ENCODE data around the gene CADM2.
A peak's percentile ranks its signal among the peaks of the same experiment; 100 is the strongest.

Gene CADM2

DNA sequence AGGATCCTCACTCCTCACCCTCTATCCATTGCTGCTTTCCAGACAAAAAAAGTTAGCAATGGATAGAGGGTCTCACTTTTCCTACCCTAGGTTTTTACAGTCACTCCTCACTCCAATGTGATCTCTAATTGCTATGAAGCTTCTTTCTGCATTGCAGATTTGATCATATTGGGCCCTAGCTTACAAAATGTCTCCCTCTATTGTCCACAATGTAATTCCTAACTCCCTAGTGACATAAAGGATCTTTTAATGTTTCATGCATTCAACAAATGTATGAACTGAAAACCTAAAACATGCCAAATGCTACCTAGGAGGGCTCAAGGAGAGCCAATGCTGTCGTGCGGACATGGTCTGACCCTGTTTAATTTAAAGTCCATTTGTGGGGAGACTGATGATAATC is 234.8 kb downstream of the CADM2 start:
- DNase-seq = no peak

DNA sequence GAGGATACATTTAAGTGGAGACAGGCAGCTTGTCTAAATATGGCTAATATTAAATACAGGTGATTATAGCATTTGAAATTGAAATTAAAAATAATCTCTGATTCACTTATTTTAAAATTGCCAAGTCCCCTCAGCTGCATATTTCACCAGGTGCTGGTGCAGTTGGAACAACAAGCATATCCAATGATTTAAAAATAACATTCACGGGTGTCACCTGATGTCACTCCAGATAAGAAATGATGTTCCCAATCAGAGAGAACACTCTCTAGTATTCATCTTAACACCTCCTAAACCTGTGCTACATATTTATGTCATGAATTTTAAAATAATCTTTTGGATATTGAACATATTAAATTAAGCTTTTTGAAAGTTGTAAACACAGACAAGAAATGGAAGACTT is 249.9 kb downstream of the CADM2 start:
- DNase-seq = peak in 1 of 14 donors; percentile 61

DNA sequence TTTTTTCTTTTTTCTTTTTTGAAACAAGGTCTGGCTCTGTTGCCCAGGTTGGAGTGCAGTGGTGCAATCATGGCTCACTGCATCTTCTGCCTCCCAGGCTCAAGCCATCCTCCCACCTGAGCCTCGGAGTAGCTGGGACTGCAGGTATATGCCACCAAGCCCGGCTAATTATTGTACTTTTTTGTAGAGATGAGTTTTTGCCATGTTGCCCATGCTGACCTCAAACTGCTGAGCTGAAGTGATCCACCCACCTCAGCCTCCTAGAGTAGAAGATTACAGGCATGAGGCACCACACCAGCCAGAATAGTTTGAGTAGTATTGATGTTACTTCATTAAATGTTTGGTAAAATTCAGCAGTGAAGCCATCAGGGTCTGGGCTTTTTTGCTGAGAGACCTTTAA is 251.8 kb downstream of the CADM2 start:
- DNase-seq = no peak

DNA sequence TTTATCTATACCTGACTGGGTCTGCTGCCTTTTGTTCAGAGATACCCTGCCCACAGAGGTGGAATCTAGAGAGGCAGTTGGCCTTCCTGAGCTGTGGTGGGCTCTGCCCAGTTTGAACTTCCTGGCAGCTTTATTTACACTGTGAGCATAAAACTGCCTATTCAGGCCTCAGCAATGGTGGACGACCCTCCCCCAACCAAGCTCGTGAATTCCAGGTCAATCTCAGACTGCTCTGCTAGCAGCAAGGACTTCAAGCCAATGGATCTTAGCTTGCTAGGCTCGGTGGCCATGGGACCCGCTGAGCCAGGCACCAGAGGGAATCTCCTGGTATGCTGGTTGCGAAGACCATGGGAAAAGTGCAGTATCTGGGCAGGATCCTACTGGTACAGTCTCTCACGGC is 270.2 kb downstream of the CADM2 start:
- DNase-seq = no peak

DNA sequence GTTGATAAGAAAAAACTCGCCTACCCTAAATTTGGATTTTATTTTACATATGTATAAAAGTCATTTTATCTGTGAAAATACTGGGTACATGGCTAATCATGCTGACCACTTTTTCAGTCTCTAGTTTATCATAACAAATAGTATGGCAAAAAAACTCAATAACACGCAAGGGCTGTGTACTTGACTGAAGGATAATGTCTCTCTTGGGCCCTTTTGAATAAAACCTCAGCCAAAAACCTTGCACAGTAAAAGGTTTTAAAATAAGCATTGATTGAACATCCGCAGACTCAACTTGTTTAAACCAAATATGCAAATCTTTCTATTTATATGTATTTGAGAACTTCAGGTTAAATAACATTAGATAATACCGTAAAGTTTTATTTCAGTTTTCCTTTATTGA is 285.3 kb downstream of the CADM2 start:
- DNase-seq = no peak

DNA sequence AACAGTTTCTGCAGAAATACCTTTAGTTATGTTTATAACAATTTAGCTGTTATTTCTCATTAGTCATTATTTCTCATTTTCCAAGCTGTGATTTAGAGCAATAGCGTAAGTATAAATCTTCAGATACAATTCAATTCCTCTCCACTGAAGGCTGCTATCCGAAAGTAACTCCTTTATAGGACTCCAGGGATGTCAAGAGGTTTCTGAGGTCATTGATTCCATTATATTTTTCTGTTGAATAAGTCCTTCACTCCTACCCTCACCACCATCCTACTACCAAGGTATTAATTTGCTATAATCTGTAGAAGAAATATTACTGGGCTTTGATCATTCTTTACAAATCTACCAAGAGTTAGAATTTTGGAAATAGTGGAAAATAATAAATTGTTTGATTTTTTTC is 285.7 kb downstream of the CADM2 start:
- DNase-seq = no peak

DNA sequence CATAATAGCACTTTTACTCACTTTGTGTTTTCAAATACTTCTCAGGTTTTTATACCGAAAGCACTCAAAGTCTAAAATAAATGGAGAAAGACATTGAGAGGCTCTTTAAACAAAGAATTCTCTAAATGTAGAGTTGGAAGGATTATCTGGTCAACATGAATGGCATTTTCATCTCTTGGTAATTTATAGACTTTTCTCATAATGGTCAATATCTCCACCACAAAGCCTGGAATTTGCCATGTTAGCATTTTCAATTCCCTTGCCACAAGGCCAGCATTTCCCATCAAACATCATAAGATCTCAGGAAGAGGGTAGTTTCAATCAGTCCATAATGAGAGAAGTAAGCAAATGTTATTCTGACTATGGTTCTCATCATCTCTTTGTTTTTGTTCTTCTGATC is 293.0 kb downstream of the CADM2 start:
- no peak for DNase-seq

DNA sequence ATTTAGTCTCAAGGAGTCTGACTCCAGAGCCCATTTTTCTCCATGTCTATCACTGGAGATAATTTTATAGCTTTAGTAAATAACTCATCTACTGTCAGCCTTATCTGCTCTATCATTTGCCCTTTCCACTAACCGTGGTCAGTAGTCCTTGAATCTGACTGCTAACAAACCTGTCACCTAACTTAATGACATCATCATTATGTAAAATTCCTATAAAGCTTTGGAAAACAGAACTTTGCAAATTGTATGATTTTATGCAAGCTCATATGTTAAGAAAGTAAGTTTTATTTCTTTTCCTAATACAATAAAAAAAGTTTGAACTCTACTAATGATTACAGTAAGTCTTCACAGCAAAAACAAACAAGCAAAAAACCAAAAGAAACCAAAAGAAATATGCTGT is 293.9 kb downstream of the CADM2 start:
- DNase-seq = no peak

DNA sequence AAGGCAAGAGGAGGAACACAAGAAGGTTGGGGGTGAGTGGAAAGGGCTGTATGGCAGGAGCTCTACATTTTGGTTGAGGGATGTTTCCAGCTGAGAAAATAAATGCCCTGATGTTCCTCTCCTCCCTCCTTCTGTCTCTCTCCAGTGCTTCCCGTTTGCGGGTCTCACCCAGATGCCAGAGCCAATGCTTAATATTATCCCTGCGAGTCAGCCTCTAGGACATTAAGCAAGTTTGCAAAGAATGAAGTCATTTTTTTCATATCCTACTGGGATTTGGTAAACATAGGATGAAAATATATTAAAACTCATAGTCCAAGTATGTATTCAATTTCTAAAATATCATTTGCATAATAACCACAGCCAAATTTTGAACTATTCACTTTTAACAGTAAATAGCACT is 295.9 kb downstream of the CADM2 start:
- DNase-seq = no peak

DNA sequence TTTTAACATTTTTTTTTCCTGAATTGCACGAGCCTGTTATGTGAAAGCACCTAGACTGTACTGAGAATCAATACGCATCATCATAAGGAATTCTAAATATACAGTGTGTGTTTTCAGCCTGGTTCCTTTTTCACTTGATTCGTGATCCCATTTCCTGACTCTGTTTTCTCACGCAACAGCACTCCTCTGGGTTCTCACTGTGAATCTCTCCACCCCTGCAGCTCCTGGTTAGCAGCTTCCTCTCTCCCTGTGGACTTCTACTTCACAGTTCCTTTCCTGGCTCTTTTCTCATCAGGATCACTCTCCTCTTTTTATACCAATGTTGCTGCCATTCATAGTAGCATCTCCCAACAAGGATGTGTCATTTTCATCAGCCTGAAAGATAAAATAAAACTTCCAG is 297.2 kb downstream of the CADM2 start:
- DNase-seq = peak in 1 of 14 donors; percentile 30

DNA sequence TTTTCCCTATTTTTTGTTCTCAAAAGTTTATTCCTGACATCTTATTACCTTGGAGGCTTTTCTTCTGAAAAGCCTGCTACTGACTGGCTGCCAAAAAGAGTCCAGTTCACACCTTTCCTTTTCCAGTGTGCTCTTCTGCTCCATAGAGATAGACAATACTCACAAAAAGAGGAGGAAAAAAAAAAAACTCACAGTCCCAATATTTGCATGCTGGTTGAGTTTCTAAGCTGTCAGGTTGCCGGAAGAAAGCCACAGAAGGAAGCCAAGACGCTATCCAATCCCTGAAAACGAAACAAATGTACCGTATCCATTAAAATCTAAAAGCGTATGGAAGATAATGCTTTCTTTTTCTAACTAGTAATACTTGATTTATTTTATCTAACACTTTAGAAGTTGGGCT is 299.5 kb downstream of the CADM2 start:
- DNase-seq = no peak

DNA sequence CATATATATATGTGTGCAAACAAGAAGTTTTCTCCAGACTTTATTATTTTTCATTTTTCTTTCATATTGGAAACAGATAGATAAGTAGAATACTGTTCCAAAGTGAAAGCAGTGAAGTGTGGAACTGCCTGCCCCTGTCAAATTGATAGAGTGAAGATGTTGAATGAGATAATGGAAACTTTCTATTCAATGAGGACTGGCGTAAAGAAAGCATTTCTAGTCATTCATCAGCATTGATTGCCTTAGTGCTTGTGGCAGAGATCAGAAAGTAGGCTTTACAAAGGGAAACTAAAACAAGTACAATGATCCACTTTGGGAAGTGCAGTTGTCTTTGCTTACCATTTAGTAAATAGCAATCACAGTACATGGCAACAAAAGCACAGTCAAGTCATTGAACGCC is 300.0 kb downstream of the CADM2 start:
- DNase-seq = no peak

DNA sequence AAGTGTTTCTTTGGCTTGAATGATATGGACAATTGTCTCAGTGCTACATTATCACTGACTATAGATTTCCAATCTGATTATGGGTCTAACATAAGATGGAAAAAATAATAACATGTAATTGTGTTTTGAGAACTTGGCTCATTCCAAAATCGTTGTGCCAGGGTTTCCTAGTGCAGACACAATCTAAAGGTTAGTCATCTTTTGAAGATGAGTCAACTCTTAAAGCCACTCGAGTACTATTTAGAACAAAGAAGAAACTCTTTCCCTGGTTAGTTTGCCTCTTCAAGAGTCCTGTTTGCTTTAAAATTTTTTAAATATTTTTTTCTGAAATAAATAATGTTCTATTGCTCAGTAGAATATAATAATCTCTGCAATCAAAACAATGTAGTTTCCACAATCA is 301.0 kb downstream of the CADM2 start:
- no peak for DNase-seq

DNA sequence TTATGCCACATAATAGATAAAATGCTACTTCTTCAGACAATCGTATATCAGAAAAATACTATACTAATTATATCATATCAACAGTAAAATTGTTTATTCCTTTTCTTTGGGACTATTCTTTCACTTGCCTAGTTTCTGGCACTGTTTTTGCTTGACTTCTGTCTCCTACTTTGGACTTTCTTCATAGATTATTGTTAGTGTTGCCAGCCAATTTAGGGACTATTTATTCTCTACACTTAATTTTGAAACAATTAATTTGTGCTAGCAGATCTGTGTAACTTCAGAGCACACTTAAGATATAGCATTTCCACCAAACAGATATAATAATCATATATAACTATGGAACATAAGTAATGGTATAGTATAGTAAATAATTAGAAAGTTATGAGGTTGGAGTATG is 305.6 kb downstream of the CADM2 start:
- DNase-seq = no peak

DNA sequence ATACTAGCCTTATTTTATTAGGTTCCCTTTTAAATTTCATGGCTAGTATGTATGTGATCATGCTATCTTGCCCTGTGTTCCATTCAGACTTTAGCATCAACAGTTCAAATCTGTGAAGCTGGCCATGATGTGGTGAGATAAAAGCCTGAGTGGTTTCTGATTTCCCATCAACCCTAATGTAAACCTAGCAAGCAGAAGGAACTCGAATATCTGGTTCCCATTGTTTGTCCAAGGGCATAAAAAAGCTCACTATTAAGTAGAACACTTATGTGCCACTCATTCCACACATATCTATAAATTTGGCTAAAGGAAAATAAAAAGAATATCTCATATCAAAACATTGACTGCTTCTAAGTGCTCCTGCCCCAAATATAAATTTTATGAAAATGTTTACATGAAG is 311.7 kb downstream of the CADM2 start:
- no peak for DNase-seq

DNA sequence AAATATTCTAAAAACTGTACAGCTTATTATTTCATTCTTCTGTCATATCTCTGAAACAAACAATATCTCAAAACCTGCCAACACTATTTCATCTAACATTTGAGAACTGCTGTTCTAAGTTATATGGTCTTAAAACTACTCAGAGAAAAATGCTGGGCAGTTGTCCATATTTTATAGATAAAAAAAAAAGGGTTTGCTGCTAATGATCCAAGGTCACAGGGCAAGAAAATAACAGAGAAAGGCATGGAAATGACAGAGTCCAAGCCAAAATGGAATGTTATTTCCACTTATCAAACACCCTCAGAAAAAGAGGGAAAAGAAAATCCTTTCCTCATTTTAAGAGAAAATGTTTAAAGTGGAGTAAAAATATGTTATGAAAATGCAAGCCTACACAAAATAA is 313.1 kb downstream of the CADM2 start:
- no peak for DNase-seq

DNA sequence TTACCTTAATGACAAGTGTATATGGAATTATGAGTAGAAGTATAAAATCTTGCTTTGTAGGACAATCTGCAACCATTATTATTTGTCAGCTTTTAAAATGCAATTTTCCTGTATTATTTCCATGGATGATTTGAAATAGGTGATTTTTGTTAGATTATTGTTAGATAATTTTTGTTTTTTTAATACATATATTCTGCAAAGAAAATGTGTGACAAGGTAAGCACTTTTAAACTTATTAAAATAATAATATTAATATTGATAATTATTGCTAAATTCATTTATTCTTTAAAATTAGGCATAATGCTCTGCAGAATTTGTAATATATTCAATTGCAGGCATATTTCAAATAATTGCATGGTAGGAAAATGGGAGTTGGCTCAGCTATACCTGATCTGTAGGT is 329.5 kb downstream of the CADM2 start:
- no peak for DNase-seq

DNA sequence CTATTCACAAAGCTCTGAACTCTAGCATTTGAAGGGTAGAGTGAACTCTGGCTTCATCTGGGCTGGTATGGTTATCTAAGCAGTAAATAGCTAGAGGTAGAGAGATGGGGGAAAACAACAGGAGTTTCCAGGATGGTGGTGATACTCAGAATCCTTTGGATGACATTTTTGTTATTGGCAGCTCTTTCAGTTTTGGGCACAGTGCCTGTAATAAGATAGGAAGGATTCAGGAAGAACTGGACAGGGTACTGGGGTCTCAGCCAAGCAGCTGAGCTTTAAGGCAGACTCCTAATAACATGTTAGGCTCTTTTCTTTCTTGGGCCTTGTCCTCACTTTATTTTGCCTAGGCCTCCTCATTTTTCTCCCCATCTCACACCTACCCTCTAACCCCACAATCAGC is 338.5 kb downstream of the CADM2 start:
- DNase-seq = peak in 1 of 14 donors; percentile 42

DNA sequence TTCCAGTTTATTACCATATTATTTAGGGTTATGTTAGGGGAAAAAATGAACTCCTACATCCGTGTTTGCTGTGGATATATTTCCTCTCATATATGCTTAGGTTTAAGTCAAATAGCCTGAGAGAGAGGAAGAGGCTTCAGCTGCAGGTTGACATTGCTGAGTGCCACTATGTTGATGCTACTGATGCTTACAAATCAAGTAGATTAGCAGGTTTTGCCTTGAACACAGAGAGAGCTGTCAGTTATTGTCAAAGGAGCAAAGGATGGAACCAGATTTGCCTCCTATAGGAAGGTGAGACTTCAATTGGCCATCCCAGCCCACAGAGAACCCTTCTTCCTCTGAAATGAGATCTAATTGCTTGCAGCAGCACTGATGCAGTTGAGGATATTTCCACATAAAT is 339.2 kb downstream of the CADM2 start:
- DNase-seq = peak in 1 of 14 donors; percentile 25

DNA sequence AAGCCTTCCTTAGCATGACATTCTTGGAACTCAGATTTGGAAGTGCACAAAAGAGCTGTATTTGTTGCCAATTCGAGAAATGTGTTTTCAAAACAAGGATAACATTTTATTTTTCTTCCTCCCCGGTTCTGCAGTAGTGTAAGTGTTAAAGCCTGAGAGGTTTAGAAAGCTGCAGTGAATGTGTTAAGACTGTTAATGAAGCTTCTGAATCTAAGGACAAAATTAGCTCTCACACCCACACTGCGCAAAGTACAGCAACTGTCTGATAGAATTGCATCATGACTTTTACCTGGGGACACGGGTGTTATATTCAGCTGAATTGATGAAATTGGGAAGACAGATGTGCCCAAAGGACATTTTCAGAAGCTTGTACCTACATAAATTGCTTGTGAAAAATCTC is 344.4 kb downstream of the CADM2 start:
- peak in 1 of 14 donors; percentile 8 for DNase-seq

DNA sequence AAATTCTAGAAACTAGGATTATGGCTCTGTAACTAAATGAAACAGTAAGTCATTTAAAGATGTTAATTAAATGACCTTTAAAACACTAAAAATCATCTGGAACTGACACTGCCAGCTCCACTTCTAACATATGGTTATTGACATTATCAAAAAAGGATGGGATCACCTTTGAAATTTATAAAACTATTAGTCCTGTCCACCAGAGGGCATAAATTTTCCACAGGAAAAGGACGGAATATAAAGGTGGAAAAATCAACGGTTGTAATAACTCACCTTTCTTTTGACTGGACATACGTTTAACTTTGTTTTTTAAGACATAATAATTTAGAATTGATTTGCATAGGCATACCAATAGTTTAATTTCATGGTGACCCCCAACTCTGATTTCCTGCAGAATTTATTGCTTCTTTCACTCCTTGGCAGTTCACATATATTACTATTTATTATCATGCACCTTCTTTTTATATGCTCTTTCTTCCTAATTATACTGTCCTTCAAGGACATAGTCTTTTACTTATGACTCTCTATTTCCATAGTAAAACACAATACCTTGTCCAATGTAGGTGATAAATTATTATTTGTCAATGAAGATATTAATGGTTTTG is 345.7 kb downstream of the CADM2 start:
- DNase-seq = peak in 1 of 14 donors; percentile 11

DNA sequence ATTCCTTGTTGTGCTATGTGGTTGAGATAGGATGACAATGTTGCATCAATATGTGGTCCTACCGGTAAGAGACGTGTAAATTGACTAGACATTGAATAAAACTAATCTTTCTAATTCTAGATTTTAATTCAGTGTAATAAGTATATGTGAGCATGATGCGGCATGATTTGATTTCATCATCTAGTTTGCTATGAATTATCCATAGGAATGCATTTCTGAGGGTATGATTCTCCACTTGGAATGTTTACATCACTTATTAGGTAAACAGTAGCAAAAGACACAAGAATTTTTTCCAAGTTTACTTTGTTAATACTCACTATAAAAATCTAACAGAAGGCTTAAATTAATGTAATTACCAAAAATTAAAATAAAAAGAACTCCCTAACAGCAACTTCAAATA is 353.5 kb downstream of the CADM2 start:
- no peak for DNase-seq

DNA sequence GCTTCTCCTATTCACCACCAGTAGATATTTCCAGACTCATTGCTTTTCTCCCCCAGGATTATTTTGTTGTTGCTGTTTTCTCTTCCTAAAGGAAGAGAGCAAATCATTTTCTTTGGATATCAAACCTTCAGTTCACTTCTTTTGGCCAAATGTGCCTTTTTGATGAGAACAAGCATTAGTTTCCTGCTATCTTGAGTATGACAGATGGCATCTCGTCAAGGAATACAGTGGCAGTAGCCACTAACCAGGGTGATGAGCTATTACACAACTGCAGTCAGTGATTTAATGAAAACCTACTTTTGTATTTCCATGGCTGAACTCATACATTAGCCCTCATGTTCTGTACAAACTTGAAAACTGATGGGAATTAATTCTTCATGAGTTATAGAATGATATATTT is 354.6 kb downstream of the CADM2 start:
- peak in 1 of 14 donors; percentile 44 for DNase-seq

DNA sequence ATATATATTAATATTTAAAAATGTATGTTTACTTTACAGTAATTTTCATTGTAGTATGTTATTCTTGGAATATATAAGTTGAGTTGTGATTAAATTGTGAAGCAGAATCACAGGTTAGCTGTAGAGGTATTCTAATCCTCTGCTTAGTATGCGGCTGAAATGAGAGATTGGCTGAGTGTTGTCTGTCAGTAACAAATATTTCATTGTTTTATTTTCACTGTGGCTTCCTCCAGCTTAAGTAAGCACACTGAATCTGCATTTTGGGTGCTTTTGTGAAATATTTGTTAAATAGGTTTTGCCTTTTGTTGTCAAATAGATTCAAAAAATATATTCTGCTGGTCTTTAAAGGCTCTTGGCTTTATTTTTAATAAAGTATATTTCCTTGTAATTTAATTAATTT is 357.5 kb downstream of the CADM2 start:
- DNase-seq = no peak

DNA sequence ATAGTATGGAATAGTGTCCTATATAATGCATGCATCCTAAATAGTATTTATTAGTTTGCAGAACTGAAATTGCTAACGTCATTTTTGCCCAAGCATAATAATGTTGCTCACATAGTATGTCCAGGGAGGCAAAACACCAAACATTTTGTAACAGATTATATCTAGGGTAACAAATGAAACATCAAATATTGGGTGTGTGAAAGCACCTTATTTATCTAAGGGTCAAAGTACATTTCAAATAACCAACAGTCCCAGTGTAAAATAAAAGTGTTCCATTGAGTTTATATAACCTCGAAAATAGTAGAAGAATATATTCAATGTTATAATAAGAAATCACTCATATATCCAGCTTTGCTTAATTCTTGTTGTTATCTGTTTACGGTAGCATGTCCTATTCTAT is 363.1 kb downstream of the CADM2 start:
- DNase-seq = no peak

Data from C1 segment of cervical spinal cord (tissue), 14 donors.